Activated CD4-positive, alpha-beta T cell treated with anti-CD3 and anti-CD28 coated beads, Interleukin-2, amount 10 ng/mL, durations not matched to agents 7 days and 5 days (primary cell): ENCODE data around the gene TMIGD2. TPM values are rescaled to one million over a fixed set of nuclear protein-coding genes. Genes with fewer than 3 reads are reported as not detected.
"Not testable (repeated sequence)": the region's sequence is repeated elsewhere in the genome, so short reads cannot be mapped to it uniquely, and the experiment has no call there.

Source experiments
- CTCF ChIA-PET: fragments of 350-600 bp; sonication (Branson Sonifier 250); formaldehyde crosslinking; loops from one replicate; lab custom pipeline; 2021; ENCODE audit warnings: antibody characterized with exemption; lab: Charles Lee
- POLR2A ChIA-PET: fragments of 350-600 bp; sonication (Branson Sonifier 250); formaldehyde crosslinking; loops from one replicate; lab custom pipeline; 2021; ENCODE audit warnings: antibody characterized with exemption; lab: Charles Lee
- DNase-seq: peaks from one replicate; pipeline ENCODE4 v3.0.0-alpha.2; 2020
- H3K27ac Mint-ChIP-seq: one replicate; pipeline ENCODE4 v1.8.0; 2021; ENCODE audit warnings: mild to moderate bottlenecking, moderate library complexity, mixed read lengths
- H3K27me3 Mint-ChIP-seq: one replicate; pipeline ENCODE4 v1.8.0; 2021; ENCODE audit warnings: mixed read lengths
- H3K36me3 Mint-ChIP-seq: one replicate; pipeline ENCODE4 v1.8.0; 2021; ENCODE audit warnings: low read depth, mixed read lengths
- H3K4me1 Mint-ChIP-seq: one replicate; pipeline ENCODE4 v1.8.0; 2021; ENCODE audit warnings: mixed read lengths
- H3K4me3 Mint-ChIP-seq: one replicate; pipeline ENCODE4 v1.8.0; 2021; ENCODE audit warnings: mild to moderate bottlenecking, moderate library complexity, mixed read lengths
- H3K9me3 Mint-ChIP-seq: one replicate; pipeline ENCODE4 v1.8.0; 2021; ENCODE audit warnings: mixed read lengths
- total RNA-seq, 2 experiments: library from RNA; stranded (reverse); gene quantifications; one replicate each; pipeline ENCODE4 v1.2.3, GENCODE V29; 2021

TMIGD2 gene
- total RNA-seq, 2 experiments from 2014 or later: 45.4 to 48.7 TPM

DNA sequence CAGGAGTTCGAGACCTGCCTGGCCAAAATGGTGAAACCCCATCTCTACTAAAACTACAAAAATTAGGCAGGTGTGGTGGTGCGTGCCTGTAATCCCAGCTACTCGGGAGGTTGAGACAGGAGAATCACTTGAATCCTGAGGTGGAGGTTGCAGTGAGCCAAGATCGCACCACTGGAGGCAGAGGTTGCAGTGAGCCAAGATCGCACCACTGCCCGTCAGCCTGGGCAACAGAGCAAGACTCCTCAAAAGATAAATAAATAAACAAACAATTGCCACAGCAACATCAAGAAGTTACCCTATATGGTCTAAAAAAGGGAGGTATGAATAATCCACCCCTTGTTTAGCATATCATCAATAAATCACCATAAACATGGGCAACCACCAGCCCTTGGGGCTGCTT, 56.3 kb downstream of the TMIGD2 start:
- POLR2A ChIA-PET, DNase-seq, H3K9me3 Mint-ChIP-seq, H3K27me3 Mint-ChIP-seq: not testable (repeated sequence)
- Mint-ChIP-seq H3K36me3 (peaks cover 20% of the 10 kb centered on the region), H3K4me1 (peaks cover 27% of the 10 kb centered on the region), H3K4me3 (peak overlapping the region; percentile 95), H3K27ac (peak overlapping the region; percentile 99)
- CTCF ChIA-PET: interaction anchor here (0.7 kb wide), 1 partner anchor 28 kb away, joined by 3 read pairs; no protein-coding TSS in a partner anchor

Other genes starting within 250 kb of the TMIGD2 start
- gene ZBTB7A, start 235.5 kb downstream of the TMIGD2 start, total RNA-seq: 10 to 100 TPM; 39.4 to 47.5 TPM
- gene MAP2K2, start 178.3 kb downstream of the TMIGD2 start, total RNA-seq: 100 to 1,000 TPM; 175 to 202 TPM
- gene CREB3L3, start 148.8 kb downstream of the TMIGD2 start, total RNA-seq: under 1 TPM in 1 of 2 experiments, not detected in 1; 0.07 TPM
- gene SIRT6, start 119.8 kb downstream of the TMIGD2 start, total RNA-seq: 10 to 100 TPM; 31.3 to 35.2 TPM
- gene ANKRD24, start 119.7 kb downstream of the TMIGD2 start, total RNA-seq: under 1 TPM; 0.60 to 0.72 TPM
- 1 to 10 TPM in 1 of 2 experiments, under 1 TPM in 1; 0.27 to 1.2 TPM for gene EBI3, start 72.9 kb downstream of the TMIGD2 start, total RNA-seq
- gene YJU2, start 55.3 kb downstream of the TMIGD2 start, total RNA-seq: 10 to 100 TPM; 24.8 to 25.5 TPM
- gene SHD, start 23.1 kb downstream of the TMIGD2 start, total RNA-seq: not detected
- gene FSD1, start 2.2 kb upstream of the TMIGD2 start, total RNA-seq: 10 to 100 TPM; 12.7 to 17.2 TPM
- 10 to 100 TPM; 10.4 to 11.9 TPM for gene STAP2, start 36.4 kb upstream of the TMIGD2 start, total RNA-seq
- 10 to 100 TPM; 21.2 to 28.1 TPM for gene MPND, start 41.2 kb upstream of the TMIGD2 start, total RNA-seq
- 10 to 100 TPM; 67.7 to 68.2 TPM for gene SH3GL1, start 98.2 kb upstream of the TMIGD2 start, total RNA-seq
- 10 to 100 TPM; 77.1 to 83.7 TPM for gene CHAF1A, start 100.3 kb upstream of the TMIGD2 start, total RNA-seq
- gene UBXN6, start 155.4 kb upstream of the TMIGD2 start, total RNA-seq: 10 to 100 TPM; 36.2 to 44.6 TPM
- 10 to 100 TPM; 58.3 to 62.1 TPM for gene HDGFL2, start 169.9 kb upstream of the TMIGD2 start, total RNA-seq
- not detected for gene PLIN4, start 216.1 kb upstream of the TMIGD2 start, total RNA-seq
- gene PLIN5, start 232.8 kb upstream of the TMIGD2 start, total RNA-seq: not detected
- under 1 TPM in 1 of 2 experiments, not detected in 1; 0.07 TPM for gene LRG1, start 237.6 kb upstream of the TMIGD2 start, total RNA-seq